Neural crest cell (in vitro differentiated cells): Measurements from ENCODE around the gene PITPNB. TPM values are rescaled to one million over a fixed set of nuclear protein-coding genes. Genes with fewer than 3 reads are reported as not detected.

Experiments used
- DNase-seq: peaks from one replicate; pipeline ENCODE4 v3.0.0; 2021; ENCODE audit warnings: low read depth, mixed read lengths, low spot score
- H3K27ac Mint-ChIP-seq: one replicate; pipeline ENCODE4 v1.8.0; 2021; ENCODE audit warnings: mild to moderate bottlenecking, mixed read lengths; ENCODE audit not compliant: unreplicated experiment
- H3K27me3 Mint-ChIP-seq: 2 replicates; pipeline ENCODE4 v1.8.0; 2021; ENCODE audit warnings: low read depth, mild to moderate bottlenecking, mixed read lengths
- H3K36me3 Mint-ChIP-seq: 2 replicates; pipeline ENCODE4 v1.8.0; 2021; ENCODE audit warnings: low read depth, mild to moderate bottlenecking, mixed read lengths
- H3K4me1 Mint-ChIP-seq: 2 replicates; pipeline ENCODE4 v1.8.0; 2021; ENCODE audit warnings: mixed read lengths
- H3K4me3 Mint-ChIP-seq: one replicate; pipeline ENCODE4 v1.8.0; 2021; ENCODE audit warnings: mild to moderate bottlenecking, mixed read lengths
- H3K9me3 Mint-ChIP-seq: 2 replicates; pipeline ENCODE4 v1.8.0; 2021; ENCODE audit warnings: mixed read lengths
- total RNA-seq: library from RNA; stranded (reverse); gene quantifications from 2 replicates; pipeline ENCODE4 v1.2.1, GENCODE V29; 2021
- TF ChIP-seq, protein P1 (sequence below): fragments of 200-600 bp; sonication (generic); conservative IDR thresholded peaks from 2 replicates; pipeline ENCODE4 v1.5.0; 2021; ENCODE audit warnings: antibody characterized with exemption, mild to moderate bottlenecking

PITPNB gene
- total RNA-seq, 1 donor from 2014 or later = 92.6 TPM

- TF ChIP-seq, protein P1, sequence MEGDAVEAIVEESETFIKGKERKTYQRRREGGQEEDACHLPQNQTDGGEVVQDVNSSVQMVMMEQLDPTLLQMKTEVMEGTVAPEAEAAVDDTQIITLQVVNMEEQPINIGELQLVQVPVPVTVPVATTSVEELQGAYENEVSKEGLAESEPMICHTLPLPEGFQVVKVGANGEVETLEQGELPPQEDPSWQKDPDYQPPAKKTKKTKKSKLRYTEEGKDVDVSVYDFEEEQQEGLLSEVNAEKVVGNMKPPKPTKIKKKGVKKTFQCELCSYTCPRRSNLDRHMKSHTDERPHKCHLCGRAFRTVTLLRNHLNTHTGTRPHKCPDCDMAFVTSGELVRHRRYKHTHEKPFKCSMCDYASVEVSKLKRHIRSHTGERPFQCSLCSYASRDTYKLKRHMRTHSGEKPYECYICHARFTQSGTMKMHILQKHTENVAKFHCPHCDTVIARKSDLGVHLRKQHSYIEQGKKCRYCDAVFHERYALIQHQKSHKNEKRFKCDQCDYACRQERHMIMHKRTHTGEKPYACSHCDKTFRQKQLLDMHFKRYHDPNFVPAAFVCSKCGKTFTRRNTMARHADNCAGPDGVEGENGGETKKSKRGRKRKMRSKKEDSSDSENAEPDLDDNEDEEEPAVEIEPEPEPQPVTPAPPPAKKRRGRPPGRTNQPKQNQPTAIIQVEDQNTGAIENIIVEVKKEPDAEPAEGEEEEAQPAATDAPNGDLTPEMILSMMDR = no peak
- H3K36me3 Mint-ChIP-seq = peaks cover 6% of the 10 kb centered on the region
- peaks cover 6% of the 10 kb centered on the region for H3K4me1 Mint-ChIP-seq
- no peaks in the 10 kb centered on the region for H3K9me3 Mint-ChIP-seq
- H3K4me3 Mint-ChIP-seq = no peak overlapping the region
- H3K27ac Mint-ChIP-seq = peak overlapping the region; percentile 28
- H3K27me3 Mint-ChIP-seq = no peaks in the 10 kb centered on the region
- no peak for DNase-seq
Observed at GRCh38 chr22:27868732-27869282, 50.2 kb downstream of the PITPNB start.

GRCh38 chr22:27867953-27868731, 50.9 kb downstream of the PITPNB start:
- H3K9me3 Mint-ChIP-seq = no peaks in the 10 kb centered on the region
- TF ChIP-seq, protein P1 = no peak
- H3K4me1 Mint-ChIP-seq = peaks cover 12% of the 10 kb centered on the region
- peaks cover 6% of the 10 kb centered on the region for H3K36me3 Mint-ChIP-seq
- DNase-seq = no peak
- H3K4me3 Mint-ChIP-seq = no peak overlapping the region
- no peak overlapping the region for H3K27ac Mint-ChIP-seq
- no peaks in the 10 kb centered on the region for H3K27me3 Mint-ChIP-seq

GRCh38 chr22:27867085-27867952, 51.7 kb downstream of the PITPNB start:
- Mint-ChIP-seq H3K4me3 (no peak overlapping the region), H3K36me3 (peaks cover 6% of the 10 kb centered on the region)

GRCh38 chr22:27866135-27867084, 52.6 kb downstream of the PITPNB start:
- H3K4me3 Mint-ChIP-seq = no peak overlapping the region
- H3K4me1 Mint-ChIP-seq = peaks cover 18% of the 10 kb centered on the region
- no peaks in the 10 kb centered on the region for H3K9me3 Mint-ChIP-seq
- TF ChIP-seq, protein P1 = no peak
- no peaks in the 10 kb centered on the region for H3K27me3 Mint-ChIP-seq
- no peak overlapping the region for H3K27ac Mint-ChIP-seq
- no peak for DNase-seq
- peaks cover 1% of the 10 kb centered on the region for H3K36me3 Mint-ChIP-seq

More at GRCh38 chr22:27867085-27867952, 51.7 kb downstream of the PITPNB start:
- TF ChIP-seq, protein P1 = no peak
- Mint-ChIP-seq H3K4me1 (peaks cover 18% of the 10 kb centered on the region), H3K27me3 (no peaks in the 10 kb centered on the region), H3K9me3 (no peaks in the 10 kb centered on the region), H3K27ac (peak overlapping the region; percentile 8)
- no peak for DNase-seq
